HG02884 (cell line): ENCODE results near the gene ARPC1A.
"Not testable (repeated sequence)": the region's sequence is repeated elsewhere in the genome, so short reads cannot be mapped to it uniquely, and the experiment has no call there.

Source experiments
- ATAC-seq: cut with Tn5 transposase; IDR thresholded peaks from one replicate; pipeline ENCODE4 v1.9.1; 2021; ENCODE audit warnings: mild to moderate bottlenecking, moderate library complexity; ENCODE audit not compliant: unreplicated experiment

The ARPC1A gene

DNA sequence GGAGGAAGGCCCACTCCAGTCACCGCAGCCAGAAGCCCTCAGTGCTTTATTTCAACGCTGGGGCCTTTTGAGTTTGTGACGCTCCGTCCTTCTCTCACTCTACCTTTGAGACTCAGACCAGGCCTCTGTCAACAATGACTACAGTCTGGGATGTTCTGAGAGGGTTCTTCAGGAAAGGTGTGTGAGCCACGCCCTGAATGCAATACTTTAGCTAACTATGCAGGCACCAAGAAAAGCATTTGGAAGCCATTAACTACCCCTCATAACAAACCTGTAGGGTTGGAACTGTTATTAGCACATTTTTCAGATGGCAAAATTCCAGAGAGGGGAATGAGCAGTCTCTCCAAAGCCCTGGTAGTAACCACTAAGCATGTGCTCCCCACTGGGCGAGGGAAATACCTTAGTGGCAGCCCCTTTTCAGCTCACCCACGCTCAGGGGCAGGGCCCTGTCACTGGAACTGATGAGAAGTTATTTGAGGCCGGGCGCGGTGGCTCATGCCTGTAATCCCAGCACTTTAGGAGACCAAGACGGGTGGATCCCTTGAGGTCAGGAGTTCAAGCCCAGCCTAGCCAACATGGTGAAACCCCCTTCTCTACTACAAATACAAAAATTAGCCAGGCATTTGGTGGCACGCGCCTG is 43.2 kb downstream of the ARPC1A start:
- ATAC-seq: no peak

DNA sequence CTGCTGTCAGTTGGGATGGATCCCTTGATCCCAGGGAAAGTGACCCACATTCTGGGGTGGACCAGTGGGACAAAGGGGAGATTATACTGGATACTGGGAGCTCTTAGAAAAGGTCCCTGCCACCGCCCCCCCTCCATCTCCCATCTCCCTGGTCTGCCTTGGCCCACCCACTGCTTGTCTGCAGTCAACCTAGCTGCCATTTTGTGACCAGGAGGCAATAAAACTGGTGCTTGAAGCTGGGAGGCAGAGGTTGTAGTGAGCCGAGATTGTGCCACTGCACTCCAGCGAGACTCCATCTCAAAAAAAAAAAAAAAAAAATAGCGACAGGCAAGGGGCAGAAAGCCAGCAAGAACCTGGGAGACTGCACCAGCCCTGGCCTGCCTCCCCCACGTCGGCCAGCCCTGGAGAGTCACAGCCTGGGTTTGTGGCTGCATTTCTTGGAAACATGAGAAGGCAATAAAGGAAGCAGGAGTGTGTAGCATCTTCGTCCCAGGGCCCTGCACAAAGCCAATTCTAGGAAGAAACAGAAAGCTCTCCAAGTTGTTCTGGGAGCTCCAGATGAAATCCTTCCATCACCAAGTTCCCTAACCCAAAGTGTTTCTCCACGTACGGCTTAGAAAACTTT is 44.2 kb downstream of the ARPC1A start:
- ATAC-seq: no peak

GRCh38 chr7:99371376-99371920 is 45.8 kb downstream of the ARPC1A start:
- ATAC-seq: no peak

- no peak for ATAC-seq
Measured at GRCh38 chr7:99372275-99373090, 46.8 kb downstream of the ARPC1A start.

GRCh38 chr7:99373091-99374066 is 47.7 kb downstream of the ARPC1A start:
- ATAC-seq: no peak

DNA sequence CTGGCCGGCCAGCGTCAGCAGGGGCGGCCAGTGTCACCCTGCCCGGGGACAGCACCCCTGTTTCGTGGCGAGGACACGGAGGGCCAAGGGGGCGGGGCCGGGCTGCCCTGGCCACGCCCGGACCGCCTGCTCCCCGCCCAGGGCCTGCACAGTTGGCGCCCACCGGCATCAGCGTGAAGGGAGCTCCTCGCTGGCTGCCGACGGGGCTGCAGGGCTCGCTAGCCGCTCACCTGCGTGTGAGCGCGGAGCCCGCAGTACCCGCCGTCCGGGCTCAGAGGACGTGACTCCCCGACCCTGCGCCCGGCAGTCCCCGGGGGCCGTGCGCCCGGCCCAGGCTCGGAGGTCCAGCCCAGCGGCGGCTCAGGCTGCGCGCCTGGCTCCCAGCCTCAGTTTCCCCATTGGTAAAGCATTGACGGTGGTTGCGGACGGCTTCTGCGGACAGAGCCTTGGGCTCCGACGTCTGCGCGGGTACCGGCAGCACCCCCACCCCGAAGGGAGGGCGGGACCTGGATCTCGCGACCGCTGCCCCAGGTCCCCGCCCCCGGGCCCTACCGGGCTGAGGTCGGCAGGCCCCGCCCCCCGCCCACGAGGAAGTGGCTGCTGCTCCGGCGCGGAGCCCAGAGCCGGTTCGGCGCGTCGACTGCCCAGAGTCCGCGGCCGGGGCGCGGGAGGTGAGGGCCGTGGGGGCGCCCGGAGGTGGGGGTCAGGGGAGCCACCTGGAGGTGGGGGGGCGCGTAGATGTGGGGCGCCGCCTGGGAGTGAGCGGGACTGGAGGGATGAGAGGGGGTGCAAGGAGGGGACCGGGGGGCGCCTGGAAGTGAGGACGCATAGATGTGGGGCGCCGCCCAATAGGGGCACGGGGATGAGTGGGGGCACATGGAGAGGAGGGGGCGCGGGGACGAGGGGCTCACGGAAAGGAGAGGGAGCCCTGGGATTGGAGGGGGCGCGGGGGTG is 48.7 kb downstream of the ARPC1A start, which contains the start of gene ARPC1B:
Gene ARPC1B (plus strand): TSS at position 620 of the 954 bp plus-strand sequence. CDS start 10,985 bp downstream, outside the sequence.
- peak; percentile 50 for ATAC-seq

- ATAC-seq: peak; percentile 37
Measured at GRCh38 chr7:99375070-99375807, 49.5 kb downstream of the ARPC1A start.

DNA sequence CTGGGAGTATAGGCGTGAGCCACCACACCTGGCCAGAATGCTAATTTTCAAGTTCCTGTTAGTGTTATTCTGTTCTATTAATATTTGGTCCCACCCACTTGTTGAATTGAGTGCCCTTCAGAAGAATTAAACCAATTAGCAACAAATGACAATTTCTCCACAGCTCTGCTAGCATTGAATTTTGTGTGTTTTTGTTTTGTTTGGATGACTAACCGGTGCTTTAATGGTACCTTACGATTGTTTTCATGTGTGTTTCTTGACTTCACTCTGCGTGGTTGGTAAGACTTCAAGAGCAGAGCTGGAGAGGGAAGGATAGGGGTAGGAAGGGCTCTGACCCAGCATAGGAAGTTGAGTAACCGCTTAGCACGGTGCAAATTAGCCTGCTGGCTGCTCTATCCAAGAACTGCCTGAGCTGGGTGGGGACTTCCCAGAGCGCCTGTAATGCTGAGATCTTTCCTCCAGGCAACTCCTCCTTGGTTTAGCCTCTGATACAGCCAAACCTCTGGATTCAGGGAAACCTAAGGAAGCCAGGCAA is 53.4 kb downstream of the ARPC1A start:
- ATAC-seq: no peak

DNA sequence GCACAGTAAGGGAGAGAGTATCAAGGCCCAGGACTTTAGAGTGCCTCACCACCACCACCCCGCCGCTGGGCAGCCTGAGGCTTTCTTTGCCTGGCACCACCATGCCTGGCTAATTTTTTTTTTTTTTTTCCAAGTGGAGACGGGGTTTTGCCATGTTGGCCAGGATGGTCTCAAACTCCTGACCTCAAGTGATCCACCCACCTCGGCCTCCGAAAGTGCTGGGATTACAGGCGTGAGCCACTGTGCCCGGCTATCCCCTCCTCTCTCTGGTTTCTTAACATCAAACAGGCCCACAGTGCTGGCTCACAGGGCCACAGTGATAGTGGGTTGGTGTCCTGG is 54.0 kb downstream of the ARPC1A start:
- ATAC-seq: not testable (repeated sequence)

DNA sequence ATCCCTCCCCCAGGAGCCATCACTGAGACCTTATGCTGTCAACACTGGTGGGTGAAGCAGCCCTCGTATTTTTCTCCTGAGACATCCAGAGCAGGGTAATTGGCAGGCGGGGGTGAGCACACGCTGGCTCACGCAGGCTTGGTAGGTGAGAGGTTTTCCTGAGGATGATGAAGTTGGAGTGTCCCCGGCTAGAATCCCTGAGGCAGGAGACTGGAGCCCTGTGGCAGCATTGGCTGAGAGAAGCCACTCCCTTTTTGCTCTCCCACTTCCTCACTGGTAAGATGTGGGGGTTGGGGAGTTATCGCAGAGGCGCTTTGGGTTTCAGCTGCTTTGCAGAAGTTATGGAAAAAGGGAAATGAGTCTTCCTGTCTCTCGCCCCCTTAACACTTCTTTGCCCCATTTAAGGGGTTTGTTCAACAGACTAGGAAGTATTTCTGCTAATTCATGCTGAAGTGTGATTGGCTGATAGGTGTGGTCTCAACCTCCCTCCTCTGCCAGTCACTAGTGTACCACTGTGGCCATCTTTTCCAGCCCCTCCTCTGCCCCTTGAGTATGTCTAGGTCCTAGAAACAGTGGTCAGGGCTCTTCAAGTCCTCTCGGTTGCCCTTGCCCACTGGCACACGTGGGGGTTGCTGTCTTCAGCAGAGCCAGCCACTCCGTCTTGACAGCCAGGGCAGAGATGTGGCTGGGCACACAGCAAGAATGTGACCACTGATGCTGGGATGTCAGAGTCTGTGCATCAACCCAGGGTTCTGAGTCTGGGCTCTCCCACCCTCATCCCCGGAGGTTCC is 54.5 kb downstream of the ARPC1A start:
- peak; percentile 27 for ATAC-seq

- peak; percentile 71 for ATAC-seq
Measured at GRCh38 chr7:99380823-99381663, 55.3 kb downstream of the ARPC1A start.

DNA sequence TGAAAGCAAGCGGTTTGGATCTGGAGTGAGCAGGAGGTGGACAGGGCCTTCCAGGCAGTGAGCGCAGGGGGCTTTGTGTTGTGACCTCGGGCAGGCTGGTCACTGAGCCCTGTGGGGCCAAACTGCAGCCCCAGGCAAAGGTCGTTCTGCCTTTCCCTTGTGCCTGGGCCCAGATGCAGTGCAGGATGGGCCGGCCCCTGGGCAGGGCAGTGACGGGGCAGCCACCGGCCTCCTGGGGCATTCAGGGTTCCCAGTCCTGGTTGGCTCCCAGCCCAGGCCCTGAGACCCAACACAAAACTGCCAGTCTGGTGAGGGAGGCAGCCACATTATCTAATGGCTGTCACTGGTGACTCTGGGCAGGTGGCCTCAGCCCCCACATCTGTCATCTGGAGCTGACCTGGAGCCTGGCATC is 56.0 kb downstream of the ARPC1A start:
- no peak for ATAC-seq

DNA sequence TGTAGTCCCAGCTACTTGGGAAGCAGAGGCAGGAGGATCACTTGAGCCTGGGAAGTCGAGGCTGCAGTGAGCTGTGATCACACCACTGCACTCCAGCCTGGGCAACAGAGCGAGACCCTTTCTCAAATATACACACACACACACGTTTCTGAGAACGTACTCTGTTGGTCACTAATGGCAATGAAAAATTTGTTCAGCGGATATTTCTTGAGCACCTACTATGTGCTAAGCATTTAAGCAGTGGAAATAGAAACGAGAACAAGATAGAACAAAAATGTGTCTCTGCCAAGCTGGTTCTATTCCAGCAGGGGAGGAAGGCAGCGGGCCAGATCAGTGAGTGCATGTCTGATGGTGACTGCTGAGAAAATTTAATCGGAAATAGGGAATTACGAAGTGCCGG is 57.5 kb downstream of the ARPC1A start:
- ATAC-seq: no peak

GRCh38 chr7:99383791-99384370 is 58.2 kb downstream of the ARPC1A start:
- no peak for ATAC-seq

- ATAC-seq: no peak
Measured at GRCh38 chr7:99384523-99384922, 58.8 kb downstream of the ARPC1A start.

- no peak for ATAC-seq
Measured at GRCh38 chr7:99385564-99385963, 59.9 kb downstream of the ARPC1A start.
